ENCODE results near the gene PML. TPM values are rescaled to one million over a fixed set of nuclear protein-coding genes. Genes with fewer than 3 reads are reported as not detected.

Gene PML
- total RNA-seq, 1 experiment from 2014 or later: 24.6 TPM

DNA sequence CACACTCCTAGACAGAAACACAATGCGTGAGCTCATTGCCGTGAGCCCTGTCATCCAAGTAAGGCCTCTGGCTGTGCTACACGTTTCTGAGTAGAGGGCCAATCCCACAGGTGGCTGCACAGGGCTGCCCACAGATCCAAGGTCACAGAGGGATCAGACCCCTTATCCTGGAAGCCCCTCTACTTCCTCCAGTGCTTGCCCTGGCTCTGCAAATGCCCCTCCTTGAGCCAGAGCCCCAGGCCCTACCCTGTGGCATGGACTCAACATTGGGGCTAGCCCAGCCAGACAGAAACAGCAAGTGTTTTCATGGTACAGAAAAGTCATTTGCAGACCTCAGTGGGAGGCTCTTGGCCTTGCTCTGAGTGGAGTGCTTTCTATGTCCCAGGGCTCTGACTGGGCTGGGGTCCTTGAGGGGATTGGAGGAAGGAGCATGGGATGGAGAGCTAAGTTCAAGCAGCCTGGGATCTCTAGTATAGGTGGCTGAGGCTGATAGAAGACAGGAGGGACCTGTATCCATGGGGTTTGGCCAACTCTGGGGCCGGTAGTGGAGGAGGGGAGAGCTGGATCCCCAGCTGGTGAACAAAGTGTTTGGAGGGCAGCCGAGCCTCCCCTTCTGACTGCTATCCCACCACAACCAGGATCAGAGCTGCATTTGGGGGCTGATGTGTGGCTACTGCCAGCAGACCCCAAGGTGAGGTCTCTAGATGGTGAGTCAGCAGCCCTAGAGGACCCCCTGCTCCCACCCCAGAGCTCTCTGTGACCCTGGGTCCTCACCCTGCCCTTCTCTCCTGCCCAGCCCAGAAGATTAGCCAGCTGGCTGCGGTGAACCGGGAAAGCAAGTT, 49.1 kb downstream of the PML start:
- Histone ChIP-seq H3K79me1 (ENCODE audit: insufficient read depth, low read depth, low read length, poor library complexity, severe bottlenecking) (no peaks in the 10 kb centered on the region), H3K9ac (ENCODE audit: extremely low read depth, insufficient read length, low read length) (no peak overlapping the region), H3K79me2 (ENCODE audit: insufficient read depth, low read length) (no peaks in the 10 kb centered on the region), H3K56ac (ENCODE audit: insufficient read length, low read depth, low read length) (no peak overlapping the region), H2BK12ac (ENCODE audit: insufficient read length, low read depth, low read length) (no peak overlapping the region), H4K20me1 (ENCODE audit: control insufficient read depth, insufficient read depth, insufficient read length) (no peaks in the 10 kb centered on the region), H2BK20ac (ENCODE audit: low read depth, low read length, poor library complexity, severe bottlenecking) (no peak overlapping the region), H3K27me3 (ENCODE audit: insufficient read depth, low read length) (no peaks in the 10 kb centered on the region), H4K8ac (replicated peaks; ENCODE audit: insufficient read length, low read depth, low read length) (no peak overlapping the region), H2BK120ac (ENCODE audit: low read depth, low read length, poor library complexity, severe bottlenecking) (no peak overlapping the region), H3K27ac (ENCODE audit: insufficient read length, low read depth, low read length) (no peak overlapping the region), H2BK15ac (ENCODE audit: low read depth, low read length) (no peak overlapping the region), H3K4me1 (ENCODE audit: insufficient read depth, low read length) (peaks cover 3% of the 10 kb centered on the region; the same call in 1 of the 2 replicates), H3K4ac (ENCODE audit: low read depth, low read length) (no peak overlapping the region), H4K5ac (ENCODE audit: insufficient read length, low read depth, low read length) (no peak overlapping the region), H3K9me3 (ENCODE audit: control insufficient read depth, low read depth, low read length) (no peaks in the 10 kb centered on the region), H3K23me2 (ENCODE audit: insufficient read length, low read depth, low read length, poor library complexity, severe bottlenecking) (no peaks in the 10 kb centered on the region), H2AFZ (ENCODE audit: low read length) (no peak overlapping the region), H3K4me2 (ENCODE audit: insufficient read depth, insufficient read length, low read length) (no peak overlapping the region), H3K18ac (ENCODE audit: insufficient read length, low read depth, low read length) (no peak overlapping the region), H3K23ac (ENCODE audit: insufficient read length, low read depth, low read length) (no peak overlapping the region), H3K14ac (ENCODE audit: insufficient read depth, low read length) (no peak overlapping the region), H2BK5ac (ENCODE audit: insufficient read length, low read length) (no peak overlapping the region), H3T11ph (ENCODE audit: low read length) (no peak overlapping the region), H4K91ac (ENCODE audit: insufficient read length, low read depth, low read length) (no peak overlapping the region), H2AK5ac (ENCODE audit: insufficient read length, low read length) (no peak overlapping the region)
- TF ChIP-seq, protein P1, sequence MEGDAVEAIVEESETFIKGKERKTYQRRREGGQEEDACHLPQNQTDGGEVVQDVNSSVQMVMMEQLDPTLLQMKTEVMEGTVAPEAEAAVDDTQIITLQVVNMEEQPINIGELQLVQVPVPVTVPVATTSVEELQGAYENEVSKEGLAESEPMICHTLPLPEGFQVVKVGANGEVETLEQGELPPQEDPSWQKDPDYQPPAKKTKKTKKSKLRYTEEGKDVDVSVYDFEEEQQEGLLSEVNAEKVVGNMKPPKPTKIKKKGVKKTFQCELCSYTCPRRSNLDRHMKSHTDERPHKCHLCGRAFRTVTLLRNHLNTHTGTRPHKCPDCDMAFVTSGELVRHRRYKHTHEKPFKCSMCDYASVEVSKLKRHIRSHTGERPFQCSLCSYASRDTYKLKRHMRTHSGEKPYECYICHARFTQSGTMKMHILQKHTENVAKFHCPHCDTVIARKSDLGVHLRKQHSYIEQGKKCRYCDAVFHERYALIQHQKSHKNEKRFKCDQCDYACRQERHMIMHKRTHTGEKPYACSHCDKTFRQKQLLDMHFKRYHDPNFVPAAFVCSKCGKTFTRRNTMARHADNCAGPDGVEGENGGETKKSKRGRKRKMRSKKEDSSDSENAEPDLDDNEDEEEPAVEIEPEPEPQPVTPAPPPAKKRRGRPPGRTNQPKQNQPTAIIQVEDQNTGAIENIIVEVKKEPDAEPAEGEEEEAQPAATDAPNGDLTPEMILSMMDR (conservative IDR thresholded peaks at IDR 0.05): no peak
- H3K4me3 Mint-ChIP-seq: no peak overlapping the region
- H3K27ac Mint-ChIP-seq: no peak overlapping the region
- H3K27me3 Mint-ChIP-seq (ENCODE audit: low read depth): peaks cover 6% of the 10 kb centered on the region
- H3K9me3 Mint-ChIP-seq: no peaks in the 10 kb centered on the region; a peak in 1 of 5 replicates
- WGBS (ENCODE audit: extremely low coverage, insufficient read length, low lambda C conversion rate): no CpG with 5 or more reads among the region's 7 CpGs
- no peaks in the 10 kb centered on the region for H3K36me3 Mint-ChIP-seq (ENCODE audit: insufficient read depth in 1 of 3, low read depth in 3 of 3)
- peaks cover 20 to 22% of the 10 kb centered on the region in 2 experiments for H3K4me1 Mint-ChIP-seq
- DNase-seq: no peak

Data from H9 (cell line).